ENCODE data around the gene RNF2.
"Not testable (repeated sequence)": the region's sequence is repeated elsewhere in the genome, so short reads cannot be mapped to it uniquely, and the experiment has no call there.

Gene RNF2

DNA sequence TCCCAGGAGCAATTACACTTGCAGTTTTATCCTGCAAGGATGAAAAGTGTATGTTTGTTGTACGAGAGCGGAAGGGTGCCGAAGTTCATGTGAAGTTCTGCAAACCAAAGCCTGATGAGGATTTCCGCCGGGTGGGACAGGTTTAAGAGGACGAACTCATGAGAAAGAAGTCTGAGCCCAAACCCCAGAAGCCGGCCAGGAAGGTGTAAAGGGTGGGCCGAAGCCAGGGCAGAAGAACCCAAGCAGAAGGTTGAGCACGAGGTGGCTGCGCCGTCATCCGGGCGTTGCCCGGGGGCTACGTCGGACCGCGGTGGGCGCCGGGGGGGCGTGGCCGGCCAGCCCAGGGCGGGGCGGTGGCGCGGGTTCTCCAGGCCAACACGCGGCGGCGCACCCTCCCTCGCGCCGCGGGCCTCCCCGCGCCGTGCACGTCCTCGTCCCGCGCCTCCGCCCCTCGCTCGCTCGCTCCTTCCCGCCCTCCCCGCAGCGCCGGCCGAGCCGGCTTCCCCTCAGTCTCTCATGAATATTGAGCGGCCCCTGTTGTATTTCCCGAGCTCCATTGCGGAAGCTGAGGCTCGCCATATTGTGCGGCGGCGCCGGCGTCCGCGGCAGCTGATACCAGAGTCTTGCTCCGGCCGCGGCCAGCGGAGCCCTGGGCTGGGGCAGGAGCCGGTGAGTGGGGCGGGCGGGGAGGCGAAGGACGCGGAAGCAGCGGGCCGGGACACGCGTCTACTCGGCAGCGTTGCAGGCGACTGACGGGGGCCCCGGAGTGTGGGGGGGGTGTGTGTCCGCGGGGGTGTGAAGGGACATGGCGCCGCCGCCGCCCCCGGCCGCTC lies at the start of gene RNF2:
Gene RNF2 (plus strand): TSS at position 578 of the 833 bp plus-strand sequence. CDS start 41,996 bp downstream, outside the sequence.
- DNase-seq (ENCODE audit: low read depth) = no peak

DNA sequence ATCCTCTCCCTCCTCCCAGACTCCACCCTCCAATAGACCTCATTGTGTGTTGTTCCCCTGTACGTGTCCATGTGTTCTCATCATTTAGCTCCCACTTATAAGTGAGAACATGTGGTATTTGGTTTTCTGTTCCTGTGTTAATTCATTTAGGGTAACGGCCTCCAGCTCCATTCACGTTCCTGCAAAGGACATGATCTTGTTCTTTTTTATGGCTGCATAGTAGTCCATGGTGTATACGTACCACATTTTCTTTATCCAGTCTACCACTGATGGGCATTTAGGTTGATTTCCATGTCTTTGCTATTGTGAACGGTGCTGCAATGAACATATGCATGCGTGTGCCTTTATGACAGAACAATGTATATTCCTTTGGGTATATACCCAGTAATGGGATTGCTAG lies 45.4 kb upstream of the RNF2 start:
- DNase-seq (ENCODE audit: low read depth) = not testable (repeated sequence)

DNA sequence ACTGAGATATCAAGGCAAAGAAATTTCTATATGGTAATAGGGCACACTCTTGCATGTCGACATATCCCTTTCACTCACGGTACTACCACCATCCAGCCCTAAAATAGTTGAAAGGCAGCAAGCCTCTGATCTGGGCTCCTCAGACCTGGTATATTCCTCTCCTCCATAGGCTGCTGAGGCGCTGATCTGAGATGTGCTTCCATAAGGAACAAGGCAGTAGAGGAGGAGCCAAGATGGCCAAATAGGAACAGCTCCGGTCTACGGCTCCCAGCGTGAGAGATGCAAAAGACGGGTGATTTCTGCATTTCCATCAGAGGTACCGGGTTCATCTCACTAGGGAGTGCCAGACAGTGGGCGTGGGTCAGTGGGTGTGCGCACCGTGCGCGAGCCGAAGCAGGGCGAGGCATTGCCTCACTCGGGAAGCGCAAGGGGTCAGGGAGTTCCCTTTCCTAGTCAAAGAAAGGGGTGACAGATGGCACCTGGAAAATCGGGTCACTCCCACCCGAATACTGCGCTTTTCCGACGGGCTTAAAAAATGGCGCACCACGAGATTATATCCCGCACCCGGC lies 44.0 kb upstream of the RNF2 start:
- DNase-seq (ENCODE audit: low read depth) = not testable (repeated sequence)

DNA sequence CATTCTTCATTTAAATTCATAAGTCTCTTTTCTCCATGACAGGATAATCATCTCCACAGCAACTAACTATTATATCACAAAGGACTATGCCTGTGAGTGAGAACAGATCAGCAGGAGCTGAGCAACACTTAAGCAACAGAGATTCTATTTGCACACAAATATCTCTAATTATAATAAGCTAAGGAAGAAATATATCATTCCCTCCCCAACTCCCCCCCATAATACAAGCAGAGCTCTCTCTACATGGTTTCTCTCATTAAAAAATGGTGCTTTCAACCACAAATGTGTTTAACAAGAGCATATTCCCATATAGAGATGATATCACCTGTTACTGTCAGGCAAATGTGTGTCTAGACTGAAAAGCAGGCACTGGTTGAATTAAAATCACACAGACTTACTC lies 36.5 kb upstream of the RNF2 start:
- DNase-seq (ENCODE audit: low read depth) = no peak

DNA sequence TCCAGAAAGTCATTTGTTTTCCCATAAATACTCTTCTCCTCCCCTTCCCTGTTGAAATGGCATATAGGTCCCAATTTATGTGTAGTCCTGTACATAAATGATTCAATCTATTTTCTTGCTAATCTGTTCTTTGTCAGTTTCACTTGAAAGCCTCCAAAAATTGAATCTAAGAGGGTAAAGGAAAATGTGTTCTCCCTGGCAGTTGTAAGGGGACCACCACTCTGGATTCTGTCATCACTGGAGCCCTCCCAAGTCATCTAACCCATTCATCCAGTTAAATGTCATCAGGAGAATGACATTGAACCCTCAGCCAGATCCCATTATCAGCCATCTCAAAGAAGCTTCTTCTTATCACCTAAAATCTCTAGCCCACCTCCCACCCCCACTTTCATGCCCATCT lies 35.0 kb upstream of the RNF2 start:
- DNase-seq (ENCODE audit: low read depth) = no peak

DNA sequence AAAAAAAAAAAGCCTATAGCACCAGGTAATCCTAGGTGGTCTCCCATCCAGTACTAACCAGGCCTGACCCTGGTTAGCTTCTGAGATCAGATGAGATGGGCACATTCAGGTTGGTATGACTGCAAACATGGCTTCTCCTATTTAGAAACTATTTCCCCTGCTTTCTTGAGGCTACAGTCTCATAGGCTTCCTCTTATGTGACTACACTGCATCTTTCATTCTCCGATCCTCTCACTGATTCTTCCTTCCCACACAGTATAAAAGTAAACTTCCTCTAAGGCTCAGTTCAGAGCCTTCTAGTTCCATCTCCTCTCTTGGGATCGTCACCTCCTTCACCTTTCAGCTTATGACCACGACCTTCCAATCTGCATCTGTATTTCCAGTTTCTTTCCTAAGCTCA lies 30.4 kb upstream of the RNF2 start:
- DNase-seq (ENCODE audit: low read depth) = no peak

DNA sequence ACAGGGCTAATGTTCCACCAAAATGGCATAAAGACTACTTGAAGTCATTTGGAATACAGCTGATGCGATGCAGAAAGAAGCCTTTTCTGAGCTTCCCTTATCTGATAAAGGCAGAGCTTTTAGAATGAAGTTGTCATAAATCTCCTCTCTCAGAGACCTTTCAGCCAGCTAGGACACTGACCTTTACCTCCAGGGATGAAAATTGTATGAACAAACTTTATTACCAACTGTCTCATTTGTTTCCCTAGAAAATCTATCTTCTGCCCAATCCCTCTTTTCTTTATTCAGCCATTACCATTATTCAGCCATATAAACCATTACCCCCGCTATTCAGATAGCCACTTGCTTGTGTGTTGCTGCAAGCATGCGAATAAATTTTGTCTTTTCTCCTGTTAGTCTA lies 29.7 kb upstream of the RNF2 start:
- DNase-seq (ENCODE audit: low read depth) = no peak

DNA sequence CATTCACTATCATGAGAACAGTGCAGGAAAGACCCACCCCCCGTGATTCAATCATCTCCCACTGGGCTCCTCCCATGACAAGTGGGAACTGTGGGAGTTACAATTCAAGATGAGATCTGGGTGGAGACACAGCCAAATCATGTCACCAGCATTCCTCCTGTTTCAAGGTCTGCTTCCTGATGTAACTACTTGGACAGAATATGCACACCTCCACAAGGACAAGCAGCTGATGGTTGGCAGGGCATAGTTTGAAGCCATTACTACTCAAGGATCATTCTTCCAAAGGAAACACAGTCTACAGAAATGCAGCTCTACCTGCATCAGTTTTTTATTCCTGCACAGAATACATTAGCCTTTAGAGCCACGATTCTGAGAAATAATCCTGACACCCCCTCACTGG lies 28.5 kb upstream of the RNF2 start:
- no peak for DNase-seq (ENCODE audit: low read depth)

DNA sequence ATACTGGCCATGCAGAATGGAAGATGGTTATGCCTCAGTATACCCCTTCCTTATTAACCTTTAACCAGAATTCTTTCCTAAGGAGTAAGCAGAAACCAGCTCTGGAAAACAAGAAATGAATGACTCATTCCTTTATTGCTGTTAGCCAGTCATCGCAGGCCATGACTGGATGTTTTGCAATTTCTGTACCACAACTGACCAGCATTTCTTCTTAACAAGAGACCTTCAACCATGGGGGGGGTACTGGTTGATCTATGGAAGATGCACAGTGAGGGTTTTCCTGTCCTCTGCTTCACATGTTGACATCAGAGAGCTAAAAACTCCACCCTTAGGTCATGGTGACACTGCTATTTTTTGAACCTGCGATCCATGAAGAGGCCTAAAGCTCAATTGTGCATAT lies 28.0 kb upstream of the RNF2 start:
- peak; percentile 77 for DNase-seq (ENCODE audit: low read depth)

DNA sequence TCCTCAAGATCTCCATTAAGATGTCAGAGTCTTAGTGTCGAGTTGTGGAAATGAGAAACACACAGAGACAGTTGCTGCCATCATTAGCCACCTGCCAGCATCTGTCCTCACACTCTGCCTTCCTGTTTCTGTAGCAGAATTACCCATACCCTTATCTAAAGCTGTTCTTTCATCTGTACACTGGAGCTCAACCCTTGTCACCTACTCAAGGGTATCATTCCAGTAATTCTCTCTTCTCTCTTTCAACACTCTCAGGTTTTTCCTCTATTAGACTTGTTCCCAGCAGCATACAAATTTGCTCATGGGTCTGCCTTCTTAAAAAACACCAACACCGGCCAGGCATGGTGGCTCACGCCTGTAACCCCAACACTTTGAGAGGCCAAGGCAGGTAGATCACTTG lies 27.4 kb upstream of the RNF2 start:
- DNase-seq (ENCODE audit: low read depth) = no peak

DNA sequence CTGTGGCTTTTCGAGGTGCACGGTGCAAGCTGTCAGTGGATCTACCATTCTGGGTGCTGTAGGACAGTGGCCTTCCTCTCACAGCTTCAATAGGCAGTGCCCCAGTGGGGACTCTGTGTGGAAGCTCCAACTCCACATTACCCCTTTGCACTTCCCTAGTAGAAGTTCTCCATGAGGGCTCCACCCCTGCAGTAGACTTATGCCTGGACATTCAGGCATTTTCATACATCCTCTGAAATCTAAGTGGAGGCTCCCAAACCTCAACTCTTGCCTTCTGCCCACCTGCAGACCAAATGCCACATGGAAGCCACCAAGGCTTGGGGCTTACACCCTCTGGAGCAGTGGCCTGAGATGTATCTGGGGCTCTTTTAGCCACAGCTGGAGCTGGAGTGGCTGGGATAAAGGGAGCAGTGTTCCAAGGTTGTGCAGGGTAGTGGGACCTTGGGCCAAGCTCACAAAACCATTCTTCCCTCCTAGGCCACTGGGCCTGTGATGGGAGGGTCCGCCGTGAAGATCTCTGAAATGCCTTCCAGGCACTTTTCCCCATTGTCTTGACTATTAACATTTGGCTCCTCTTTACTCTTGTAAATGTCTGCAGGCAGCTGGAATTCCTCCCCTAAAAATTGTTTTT lies 18.0 kb upstream of the RNF2 start:
- DNase-seq (ENCODE audit: low read depth) = no peak

DNA sequence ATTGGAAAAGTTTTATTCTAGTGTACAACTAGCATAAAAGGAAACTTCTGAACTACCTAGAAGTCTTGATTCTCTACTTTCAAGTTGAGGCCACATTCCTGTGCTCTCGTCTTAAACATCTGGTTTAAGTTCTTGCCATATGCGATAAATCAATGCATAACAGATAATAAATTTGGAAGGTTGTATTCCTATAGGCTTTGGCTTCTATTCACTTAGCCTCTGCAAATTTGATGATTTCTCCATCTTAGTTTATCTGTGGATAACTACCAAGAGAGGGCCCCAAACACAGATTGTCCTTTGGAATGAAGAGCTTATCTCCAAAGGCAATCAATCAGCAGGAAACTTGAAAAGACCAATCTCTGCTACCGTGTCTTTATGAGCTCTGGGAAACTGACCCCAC lies 11.7 kb upstream of the RNF2 start:
- no peak for DNase-seq (ENCODE audit: low read depth)

DNA sequence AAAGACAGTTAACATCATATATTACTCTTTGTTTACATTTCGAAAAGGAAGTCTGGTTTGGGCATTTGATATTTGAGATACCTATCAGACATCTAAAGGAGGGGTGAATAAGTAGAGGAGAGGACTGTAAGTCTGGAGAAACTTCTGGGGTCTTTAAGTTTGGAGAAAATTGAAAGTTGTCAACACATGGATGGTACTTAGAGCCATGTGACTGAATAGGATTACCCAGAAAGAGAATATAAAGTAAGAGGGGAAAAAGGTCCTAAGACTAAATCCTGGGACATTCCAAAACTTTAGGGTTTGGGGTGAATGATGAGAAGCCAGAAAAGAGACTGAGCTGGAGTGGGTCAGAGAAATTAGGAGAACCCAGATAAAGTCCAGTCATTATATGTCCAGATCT lies 10.1 kb upstream of the RNF2 start:
- DNase-seq (ENCODE audit: low read depth) = no peak

DNA sequence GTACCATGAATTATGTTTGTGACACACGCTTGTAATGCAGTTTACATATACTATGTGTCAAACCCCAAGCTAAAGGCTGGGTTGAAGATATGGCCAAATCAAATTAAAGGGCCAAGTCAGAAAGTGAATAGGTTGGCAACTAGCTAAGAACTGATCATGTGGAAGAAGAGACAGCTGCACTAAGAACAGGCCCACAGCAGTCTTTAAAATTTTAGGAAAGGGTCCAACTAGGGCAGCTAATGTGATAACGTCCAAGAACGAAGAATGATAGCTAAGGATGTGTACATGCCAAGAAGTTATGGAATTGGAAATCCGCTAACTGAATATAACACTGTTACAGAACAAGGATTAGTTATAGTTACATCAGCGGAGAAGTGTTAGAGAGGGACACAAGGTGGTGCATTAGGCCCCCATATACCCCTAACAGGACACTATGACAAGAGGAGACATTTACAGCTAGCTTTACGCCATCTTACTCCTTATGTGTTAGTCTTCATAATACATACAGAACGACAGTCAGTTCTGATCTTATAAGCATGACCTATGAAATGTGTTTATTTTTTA lies 6.5 kb upstream of the RNF2 start:
- DNase-seq (ENCODE audit: low read depth) = no peak

DNA sequence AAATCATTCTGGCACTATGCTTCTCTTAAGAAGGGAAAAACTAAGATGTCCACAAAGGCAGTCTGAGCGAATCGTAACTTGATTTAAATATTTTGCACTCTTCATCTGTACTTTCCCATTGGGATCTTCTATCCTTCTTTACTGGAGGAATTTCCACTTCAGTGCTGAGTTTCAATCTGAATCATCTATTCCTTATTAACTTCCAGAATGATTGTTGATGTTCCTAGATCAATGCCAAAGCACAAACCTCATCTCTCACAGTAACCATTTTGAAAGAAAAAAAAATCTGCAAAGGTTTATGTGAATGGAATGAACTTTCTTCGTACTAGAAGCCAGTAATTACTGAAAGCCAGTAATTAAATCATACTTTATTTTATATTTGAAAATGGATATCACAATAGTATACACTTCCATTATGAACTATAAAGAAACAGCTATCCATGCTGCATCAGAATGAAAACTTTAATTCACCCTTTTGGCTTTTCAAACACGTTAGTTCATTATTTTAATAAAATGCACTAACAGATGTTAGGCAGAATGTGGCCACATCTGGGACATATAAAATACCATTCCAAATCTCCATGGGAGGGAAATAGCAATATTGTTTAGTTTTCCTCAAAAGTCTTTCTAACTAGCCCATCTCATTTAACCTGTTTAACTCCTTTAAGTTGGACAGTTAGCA lies 5.5 kb upstream of the RNF2 start:
- DNase-seq (ENCODE audit: low read depth) = no peak

DNA sequence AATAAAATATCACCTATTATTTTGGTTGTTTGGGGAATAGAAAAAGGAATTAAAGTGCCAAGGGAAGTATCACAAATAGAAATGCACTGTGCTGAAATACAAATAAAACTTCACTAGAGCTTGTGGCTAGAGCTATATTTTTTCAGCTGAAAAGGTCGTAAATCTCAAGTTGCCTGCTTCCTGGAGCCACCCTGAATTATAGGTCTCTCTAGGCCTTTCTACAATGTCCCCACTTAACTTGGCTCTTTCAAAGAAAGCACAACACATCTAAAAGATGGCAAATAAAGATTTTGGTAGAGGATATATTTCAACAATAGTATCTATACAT lies 5.0 kb upstream of the RNF2 start:
- DNase-seq (ENCODE audit: low read depth) = no peak

DNA sequence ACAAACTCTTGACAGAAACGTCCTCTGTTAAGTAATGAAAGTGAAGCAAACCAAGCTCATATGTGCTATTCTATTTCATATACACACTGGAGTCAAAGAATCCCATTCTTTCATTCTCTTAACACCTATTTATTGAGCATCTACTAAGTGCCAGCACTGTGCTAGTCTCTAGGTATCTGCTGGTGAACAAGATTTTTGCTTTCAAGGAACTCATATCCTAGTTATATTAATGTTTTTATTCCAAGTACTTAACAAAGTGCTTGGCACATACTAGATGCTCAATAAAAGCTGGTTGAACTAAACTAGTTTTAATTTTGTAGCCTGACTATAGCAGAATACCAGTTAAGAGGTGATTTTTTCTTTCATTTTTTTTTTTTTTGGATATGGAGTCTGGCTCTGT lies 3.6 kb upstream of the RNF2 start:
- no peak for DNase-seq (ENCODE audit: low read depth)

DNA sequence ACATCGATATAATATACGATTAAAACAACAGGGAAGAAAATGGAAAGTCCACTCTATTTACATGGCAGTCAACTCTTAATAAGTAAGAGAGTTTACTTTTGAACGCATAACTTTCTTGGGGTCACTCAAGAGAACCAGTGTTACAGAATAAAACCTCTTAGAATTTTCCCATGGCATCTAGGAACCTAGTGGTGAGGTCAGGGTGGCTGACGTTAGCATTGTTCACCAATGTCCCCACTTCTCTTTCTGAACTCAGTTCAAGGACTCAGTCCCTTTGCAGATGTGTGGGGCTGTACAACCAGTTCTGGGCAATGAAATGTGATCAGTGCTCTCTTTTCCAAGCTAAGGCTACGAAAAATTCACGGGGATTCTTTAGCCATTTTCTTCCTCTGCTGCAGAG lies 2.6 kb upstream of the RNF2 start:
- DNase-seq (ENCODE audit: low read depth) = no peak

DNA sequence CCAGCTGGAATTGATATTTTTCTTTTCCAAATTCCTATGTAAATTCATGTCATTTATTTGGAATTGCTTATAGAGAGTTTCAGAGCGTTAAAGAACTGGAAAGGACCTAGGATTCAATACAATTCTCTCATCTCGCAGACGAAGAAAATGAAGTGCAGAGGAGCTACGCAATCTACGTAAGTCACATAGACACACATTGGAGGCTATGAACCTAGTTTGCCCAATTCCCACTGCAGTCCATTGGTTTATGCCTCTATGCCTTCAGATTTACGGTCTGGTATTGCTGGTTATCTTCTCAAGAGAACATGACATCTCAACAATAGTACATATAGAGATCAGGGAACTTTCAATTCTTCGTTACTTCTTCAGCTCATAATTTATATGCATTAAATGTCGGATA lies 971 bp upstream of the RNF2 start:
- DNase-seq (ENCODE audit: low read depth) = no peak

DNA sequence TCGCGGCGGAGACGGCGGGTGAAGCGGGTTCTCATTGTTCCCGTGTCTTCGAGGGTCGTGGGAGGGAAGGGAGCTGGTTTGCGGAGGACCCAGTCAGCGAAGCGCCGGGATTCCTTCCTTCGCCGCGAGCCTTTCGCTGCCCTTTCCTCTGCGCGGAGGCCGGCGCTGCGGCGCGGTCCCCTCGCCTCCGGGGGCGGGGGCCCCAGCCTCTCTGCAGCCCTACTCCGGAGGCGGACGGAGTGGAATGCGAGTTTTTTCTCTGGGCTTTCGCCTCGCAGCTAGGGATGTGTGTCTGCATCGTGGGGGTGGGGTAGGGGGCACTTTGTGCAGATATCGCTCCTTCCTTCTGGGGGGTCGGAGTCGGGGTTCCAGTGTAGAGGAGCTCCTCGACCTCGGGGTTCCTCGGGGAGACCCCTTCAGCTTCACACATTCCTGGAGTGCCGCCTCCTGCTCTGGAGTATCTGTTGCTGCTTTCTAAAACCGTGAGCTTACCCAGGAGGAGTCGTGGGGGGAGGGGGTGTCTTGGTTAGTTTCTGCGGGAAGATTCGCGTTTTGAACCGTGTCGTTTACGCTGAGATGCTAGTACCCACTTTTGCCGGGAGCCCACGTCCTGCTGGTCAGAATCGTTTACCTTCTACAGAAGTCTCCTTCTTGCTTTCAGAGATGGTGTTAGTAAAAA lies 595 bp downstream of the RNF2 start:
- no peak for DNase-seq (ENCODE audit: low read depth)

DNA sequence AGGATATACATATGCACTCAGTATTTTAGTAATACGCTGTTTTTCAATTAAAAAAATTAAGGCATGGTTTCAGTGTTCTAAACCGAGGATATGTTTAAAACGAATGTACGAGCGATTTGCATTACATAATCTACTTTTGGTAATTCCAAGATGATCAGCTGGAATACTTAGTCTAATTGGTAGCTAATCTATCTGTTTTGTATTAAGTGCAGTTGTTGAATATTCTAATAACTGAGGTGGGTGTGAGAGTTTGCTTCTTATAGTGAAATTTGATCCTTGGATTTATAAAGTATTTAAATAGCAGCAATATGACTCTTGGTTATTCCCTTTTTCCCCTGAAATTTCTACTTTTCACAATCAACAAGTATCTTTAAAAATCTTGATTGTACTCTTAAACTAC lies 1.3 kb downstream of the RNF2 start:
- no peak for DNase-seq (ENCODE audit: low read depth)

DNA sequence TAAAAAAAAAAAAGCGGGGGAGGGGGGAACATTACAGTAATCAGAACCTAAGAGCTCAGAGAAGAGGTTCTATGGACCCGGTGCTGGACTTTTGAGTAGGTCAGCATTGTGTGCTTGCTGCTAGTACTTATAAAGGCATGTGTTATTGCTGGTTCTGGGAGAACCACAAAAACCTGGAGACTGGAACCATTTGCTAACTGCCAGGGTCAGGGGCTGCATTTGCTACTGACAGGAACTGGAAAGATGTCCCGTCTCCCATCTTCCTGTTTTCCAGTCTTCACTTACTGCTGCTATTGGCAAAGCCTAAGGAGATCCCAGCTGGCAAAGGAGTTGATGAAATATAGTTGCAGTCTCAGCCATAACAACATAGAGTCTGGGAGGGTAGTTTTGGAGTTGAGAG lies 4.3 kb downstream of the RNF2 start:
- DNase-seq (ENCODE audit: low read depth) = no peak
